SK-N-SH treated with all-trans-retinoic acid at 6 μM for 48 hours (cell line): Measurements from ENCODE around the gene GPRC6A.

Experiments used
- CSDC2 ChIP-seq: fragments of 250-450 bp; sonication (Bioruptor Pico); IDR thresholded peaks from 2 replicates; pipeline ENCODE4 v1.5.0; 2020; ENCODE audit warnings: mild to moderate bottlenecking, moderate library complexity
- ESRRG ChIP-seq: fragments of 250-450 bp; sonication (Bioruptor Pico); IDR thresholded peaks from 2 replicates; pipeline ENCODE4 v1.6.1; 2021; ENCODE audit warnings: mild to moderate bottlenecking
- ISL1 ChIP-seq: fragments of 250-450 bp; sonication (Bioruptor Pico); IDR thresholded peaks from 2 replicates; pipeline ENCODE4 v2.1.2; 2022; ENCODE audit warnings: mild to moderate bottlenecking, moderate library complexity
- OSR1 ChIP-seq: fragments of 250-450 bp; sonication (Bioruptor Pico); IDR thresholded peaks from 2 replicates; pipeline ENCODE4 v1.8.0; 2022; ENCODE audit warnings: moderate library complexity, mild to moderate bottlenecking, inconsistent platforms
- PPARA ChIP-seq: fragments of 250-450 bp; sonication (Bioruptor Pico); IDR thresholded peaks from 2 replicates; pipeline ENCODE4 v1.5.0; 2020; ENCODE audit warnings: mild to moderate bottlenecking, borderline replicate concordance
- RARB ChIP-seq: fragments of 250-450 bp; sonication (Bioruptor Pico); IDR thresholded peaks from 2 replicates; pipeline ENCODE4 v1.8.0; 2021; ENCODE audit warnings: mild to moderate bottlenecking, moderate library complexity
- SNAI2 ChIP-seq: fragments of 250-450 bp; sonication (Bioruptor Pico); IDR thresholded peaks from 2 replicates; pipeline ENCODE4 v1.5.0; 2020; ENCODE audit warnings: mild to moderate bottlenecking, moderate library complexity
- ZFP30 ChIP-seq: fragments of 450-650 bp; formaldehyde crosslinking; IDR thresholded peaks from 2 replicates; pipeline ENCODE4 v1.5.0; 2022; ENCODE audit warnings: mild to moderate bottlenecking, moderate library complexity
- ZNF8 ChIP-seq: fragments of 450-650 bp; formaldehyde crosslinking; IDR thresholded peaks from 2 replicates; pipeline ENCODE4 v1.5.0; 2020; ENCODE audit warnings: mild to moderate bottlenecking, moderate library complexity
- TF ChIP-seq, protein P1 (sequence below): fragments of 250-450 bp; sonication (Bioruptor Pico); IDR thresholded peaks from 2 replicates; pipeline ENCODE4 v1.5.0; 2020; ENCODE audit warnings: mild to moderate bottlenecking, moderate library complexity
- TF ChIP-seq, protein P2 (sequence below): fragments of 250-450 bp; sonication (Bioruptor Pico); IDR thresholded peaks from 2 replicates; pipeline ENCODE4 v1.8.0; 2020; ENCODE audit warnings: mild to moderate bottlenecking, moderate library complexity, borderline replicate concordance
- TF ChIP-seq, protein P3 (sequence below): fragments of 250-450 bp; sonication (Bioruptor Pico); IDR thresholded peaks from 2 replicates; pipeline ENCODE4 v1.5.1; 2020; ENCODE audit warnings: low read depth, mild to moderate bottlenecking, moderate library complexity
- TF ChIP-seq, protein P4 (sequence below): fragments of 250-450 bp; sonication (Bioruptor Pico); IDR thresholded peaks from 2 replicates; pipeline ENCODE4 v1.8.0; 2021; ENCODE audit warnings: low read depth, mild to moderate bottlenecking, moderate library complexity, borderline replicate concordance

DNA sequence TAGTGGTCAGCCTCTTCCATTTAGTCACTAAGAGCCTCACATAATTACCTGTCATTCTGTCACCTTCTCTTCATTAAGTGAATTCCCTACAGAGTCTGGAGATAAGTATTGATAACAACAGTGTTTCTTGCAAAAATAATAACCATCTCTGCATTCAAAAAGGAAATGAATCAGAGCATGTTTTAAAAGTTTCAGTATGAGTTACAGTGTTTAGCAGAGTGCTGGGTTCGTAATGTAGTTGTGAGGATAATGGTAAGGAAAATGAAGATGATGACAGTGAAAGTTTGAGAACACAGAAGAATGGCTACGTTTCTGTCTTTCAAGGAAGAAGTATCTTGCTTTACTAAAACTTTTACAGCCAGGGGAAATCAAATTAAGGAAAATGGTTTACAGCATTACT lies 31.3 kb downstream of the GPRC6A start:
- TF ChIP-seq, protein P1, sequence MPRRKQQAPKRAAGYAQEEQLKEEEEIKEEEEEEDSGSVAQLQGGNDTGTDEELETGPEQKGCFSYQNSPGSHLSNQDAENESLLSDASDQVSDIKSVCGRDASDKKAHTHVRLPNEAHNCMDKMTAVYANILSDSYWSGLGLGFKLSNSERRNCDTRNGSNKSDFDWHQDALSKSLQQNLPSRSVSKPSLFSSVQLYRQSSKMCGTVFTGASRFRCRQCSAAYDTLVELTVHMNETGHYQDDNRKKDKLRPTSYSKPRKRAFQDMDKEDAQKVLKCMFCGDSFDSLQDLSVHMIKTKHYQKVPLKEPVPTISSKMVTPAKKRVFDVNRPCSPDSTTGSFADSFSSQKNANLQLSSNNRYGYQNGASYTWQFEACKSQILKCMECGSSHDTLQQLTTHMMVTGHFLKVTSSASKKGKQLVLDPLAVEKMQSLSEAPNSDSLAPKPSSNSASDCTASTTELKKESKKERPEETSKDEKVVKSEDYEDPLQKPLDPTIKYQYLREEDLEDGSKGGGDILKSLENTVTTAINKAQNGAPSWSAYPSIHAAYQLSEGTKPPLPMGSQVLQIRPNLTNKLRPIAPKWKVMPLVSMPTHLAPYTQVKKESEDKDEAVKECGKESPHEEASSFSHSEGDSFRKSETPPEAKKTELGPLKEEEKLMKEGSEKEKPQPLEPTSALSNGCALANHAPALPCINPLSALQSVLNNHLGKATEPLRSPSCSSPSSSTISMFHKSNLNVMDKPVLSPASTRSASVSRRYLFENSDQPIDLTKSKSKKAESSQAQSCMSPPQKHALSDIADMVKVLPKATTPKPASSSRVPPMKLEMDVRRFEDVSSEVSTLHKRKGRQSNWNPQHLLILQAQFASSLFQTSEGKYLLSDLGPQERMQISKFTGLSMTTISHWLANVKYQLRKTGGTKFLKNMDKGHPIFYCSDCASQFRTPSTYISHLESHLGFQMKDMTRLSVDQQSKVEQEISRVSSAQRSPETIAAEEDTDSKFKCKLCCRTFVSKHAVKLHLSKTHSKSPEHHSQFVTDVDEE (CRISPR knock-in tag): no peak
- TF ChIP-seq, protein P2, sequence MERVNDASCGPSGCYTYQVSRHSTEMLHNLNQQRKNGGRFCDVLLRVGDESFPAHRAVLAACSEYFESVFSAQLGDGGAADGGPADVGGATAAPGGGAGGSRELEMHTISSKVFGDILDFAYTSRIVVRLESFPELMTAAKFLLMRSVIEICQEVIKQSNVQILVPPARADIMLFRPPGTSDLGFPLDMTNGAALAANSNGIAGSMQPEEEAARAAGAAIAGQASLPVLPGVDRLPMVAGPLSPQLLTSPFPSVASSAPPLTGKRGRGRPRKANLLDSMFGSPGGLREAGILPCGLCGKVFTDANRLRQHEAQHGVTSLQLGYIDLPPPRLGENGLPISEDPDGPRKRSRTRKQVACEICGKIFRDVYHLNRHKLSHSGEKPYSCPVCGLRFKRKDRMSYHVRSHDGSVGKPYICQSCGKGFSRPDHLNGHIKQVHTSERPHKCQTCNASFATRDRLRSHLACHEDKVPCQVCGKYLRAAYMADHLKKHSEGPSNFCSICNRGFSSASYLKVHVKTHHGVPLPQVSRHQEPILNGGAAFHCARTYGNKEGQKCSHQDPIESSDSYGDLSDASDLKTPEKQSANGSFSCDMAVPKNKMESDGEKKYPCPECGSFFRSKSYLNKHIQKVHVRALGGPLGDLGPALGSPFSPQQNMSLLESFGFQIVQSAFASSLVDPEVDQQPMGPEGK (CRISPR knock-in tag): no peak
- TF ChIP-seq ESRRG (CRISPR knock-in tag) (no peak), RARB (no peak), ZNF8 (CRISPR knock-in tag) (no peak), OSR1 (CRISPR knock-in tag) (no peak), ZFP30 (CRISPR knock-in tag) (no peak), ISL1 (CRISPR knock-in tag) (no peak), SNAI2 (CRISPR knock-in tag) (no peak), PPARA (CRISPR knock-in tag) (no peak), CSDC2 (CRISPR knock-in tag) (no peak)
- TF ChIP-seq, protein P3, sequence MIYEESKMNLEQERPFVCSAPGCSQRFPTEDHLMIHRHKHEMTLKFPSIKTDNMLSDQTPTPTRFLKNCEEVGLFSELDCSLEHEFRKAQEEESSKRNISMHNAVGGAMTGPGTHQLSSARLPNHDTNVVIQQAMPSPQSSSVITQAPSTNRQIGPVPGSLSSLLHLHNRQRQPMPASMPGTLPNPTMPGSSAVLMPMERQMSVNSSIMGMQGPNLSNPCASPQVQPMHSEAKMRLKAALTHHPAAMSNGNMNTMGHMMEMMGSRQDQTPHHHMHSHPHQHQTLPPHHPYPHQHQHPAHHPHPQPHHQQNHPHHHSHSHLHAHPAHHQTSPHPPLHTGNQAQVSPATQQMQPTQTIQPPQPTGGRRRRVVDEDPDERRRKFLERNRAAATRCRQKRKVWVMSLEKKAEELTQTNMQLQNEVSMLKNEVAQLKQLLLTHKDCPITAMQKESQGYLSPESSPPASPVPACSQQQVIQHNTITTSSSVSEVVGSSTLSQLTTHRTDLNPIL (CRISPR knock-in tag): no peak
- TF ChIP-seq, protein P4, sequence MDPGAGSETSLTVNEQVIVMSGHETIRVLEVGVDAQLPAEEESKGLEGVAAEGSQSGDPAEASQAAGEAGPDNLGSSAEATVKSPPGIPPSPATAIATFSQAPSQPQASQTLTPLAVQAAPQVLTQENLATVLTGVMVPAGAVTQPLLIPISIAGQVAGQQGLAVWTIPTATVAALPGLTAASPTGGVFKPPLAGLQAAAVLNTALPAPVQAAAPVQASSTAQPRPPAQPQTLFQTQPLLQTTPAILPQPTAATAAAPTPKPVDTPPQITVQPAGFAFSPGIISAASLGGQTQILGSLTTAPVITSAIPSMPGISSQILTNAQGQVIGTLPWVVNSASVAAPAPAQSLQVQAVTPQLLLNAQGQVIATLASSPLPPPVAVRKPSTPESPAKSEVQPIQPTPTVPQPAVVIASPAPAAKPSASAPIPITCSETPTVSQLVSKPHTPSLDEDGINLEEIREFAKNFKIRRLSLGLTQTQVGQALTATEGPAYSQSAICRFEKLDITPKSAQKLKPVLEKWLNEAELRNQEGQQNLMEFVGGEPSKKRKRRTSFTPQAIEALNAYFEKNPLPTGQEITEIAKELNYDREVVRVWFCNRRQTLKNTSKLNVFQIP (CRISPR knock-in tag): no peak
